Tibial nerve (tissue), 4 donors: ENCODE data around the gene TBL1XR1.

Source experiments
- EP300 ChIP-seq, 2 donors: sonication (generic); formaldehyde crosslinking; IDR thresholded peaks; one replicate each; pipeline ENCODE4 v1.6.1; 2017; ENCODE audit warnings: antibody characterized with exemption in 2 of 2, mild to moderate bottlenecking in 1 of 2
- POLR2A ChIP-seq, 2 donors: fragments of 450-650 bp; IDR thresholded peaks; one replicate each; pipeline ENCODE4 v1.6.1; 2017; ENCODE audit warnings: antibody characterized with exemption in 2 of 2, mild to moderate bottlenecking in 2 of 2, moderate library complexity in 2 of 2
- TF ChIP-seq, protein P1 (sequence below), 5 experiments: fragments of 200-600 bp in 3 of 5; fragments of 450-650 bp in 2 of 5; sonication (generic) in 3 of 5; IDR thresholded peaks; one replicate each; pipeline ENCODE4 v1.5.1; 2016 to 2019; ENCODE audit warnings: antibody characterized with exemption in 5 of 5, mild to moderate bottlenecking in 3 of 5, moderate library complexity in 2 of 5

DNA sequence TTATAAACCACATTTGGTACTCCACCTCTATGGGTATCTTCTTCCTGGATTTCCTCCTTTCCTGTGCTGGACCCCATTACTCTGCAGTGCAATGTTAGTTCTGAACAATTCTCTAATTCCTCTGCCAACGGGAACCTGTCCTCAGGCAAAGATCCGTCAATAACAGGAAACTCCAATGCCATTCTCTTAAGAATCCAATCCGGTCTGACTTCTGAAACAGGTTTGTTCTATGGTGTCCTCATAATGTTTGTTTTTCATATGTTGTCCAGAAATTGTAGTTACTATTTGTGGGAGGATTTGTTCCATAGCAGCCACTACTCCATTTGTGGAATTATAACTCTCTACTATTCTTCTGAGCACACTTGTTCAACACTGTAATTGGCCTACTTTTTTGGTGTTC is 112.7 kb downstream of the TBL1XR1 start:
- TF ChIP-seq, protein P1, sequence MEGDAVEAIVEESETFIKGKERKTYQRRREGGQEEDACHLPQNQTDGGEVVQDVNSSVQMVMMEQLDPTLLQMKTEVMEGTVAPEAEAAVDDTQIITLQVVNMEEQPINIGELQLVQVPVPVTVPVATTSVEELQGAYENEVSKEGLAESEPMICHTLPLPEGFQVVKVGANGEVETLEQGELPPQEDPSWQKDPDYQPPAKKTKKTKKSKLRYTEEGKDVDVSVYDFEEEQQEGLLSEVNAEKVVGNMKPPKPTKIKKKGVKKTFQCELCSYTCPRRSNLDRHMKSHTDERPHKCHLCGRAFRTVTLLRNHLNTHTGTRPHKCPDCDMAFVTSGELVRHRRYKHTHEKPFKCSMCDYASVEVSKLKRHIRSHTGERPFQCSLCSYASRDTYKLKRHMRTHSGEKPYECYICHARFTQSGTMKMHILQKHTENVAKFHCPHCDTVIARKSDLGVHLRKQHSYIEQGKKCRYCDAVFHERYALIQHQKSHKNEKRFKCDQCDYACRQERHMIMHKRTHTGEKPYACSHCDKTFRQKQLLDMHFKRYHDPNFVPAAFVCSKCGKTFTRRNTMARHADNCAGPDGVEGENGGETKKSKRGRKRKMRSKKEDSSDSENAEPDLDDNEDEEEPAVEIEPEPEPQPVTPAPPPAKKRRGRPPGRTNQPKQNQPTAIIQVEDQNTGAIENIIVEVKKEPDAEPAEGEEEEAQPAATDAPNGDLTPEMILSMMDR (IDR thresholded peaks at IDR 0.05): no peak
- TF ChIP-seq EP300 (IDR thresholded peaks at IDR 0.05): no peak
- TF ChIP-seq POLR2A (IDR thresholded peaks at IDR 0.05): no peak
